Measurements from ENCODE around the gene MLLT6.

DNA sequence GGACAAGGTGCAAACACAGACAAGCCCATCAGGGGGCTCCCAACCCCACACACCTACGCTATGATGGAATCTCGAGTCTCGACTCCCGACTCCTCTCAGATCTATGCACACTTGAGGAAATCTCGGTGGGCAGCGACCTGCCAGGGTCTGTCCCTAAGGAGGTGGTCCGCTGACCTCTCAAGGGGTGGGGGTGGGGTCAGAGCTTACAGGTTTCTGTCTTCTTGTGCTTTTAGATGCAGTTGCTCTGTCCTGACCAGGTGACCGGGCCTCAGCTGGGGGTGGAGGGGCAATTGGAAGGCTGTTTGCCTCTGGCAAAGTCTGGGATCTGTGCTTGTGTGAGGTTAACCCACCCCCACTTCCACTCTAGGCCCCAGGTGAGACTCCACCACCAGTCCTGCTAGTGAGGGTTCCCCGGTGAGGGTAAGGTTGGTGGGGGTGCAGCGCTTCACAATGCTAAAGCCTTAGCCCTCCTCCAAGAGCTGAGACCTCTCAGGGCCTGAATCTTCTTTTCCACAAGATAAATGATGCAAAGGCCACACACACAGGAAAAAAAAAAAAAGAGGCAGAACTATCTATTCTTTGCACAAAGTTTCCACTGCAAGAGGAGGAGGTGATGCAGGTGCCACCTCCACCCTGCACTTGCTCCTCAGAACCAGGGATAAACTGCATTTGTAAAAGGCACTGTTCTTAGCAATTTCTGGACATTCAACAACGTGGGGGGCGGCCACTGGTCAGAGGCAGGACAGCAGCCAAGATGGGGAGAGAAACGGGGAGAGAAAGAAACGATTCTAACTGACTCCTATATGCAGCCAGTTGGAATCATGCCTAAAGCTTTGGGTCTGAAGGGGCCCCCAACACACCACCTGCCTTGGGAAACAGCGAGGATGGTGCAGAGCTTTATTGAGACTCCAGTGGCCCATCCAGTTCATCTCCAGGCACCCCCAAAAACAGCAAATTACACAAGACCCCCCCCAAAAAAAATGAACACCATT lies 29.2 kb downstream of the MLLT6 start:
- TF ChIP-seq, protein P1, sequence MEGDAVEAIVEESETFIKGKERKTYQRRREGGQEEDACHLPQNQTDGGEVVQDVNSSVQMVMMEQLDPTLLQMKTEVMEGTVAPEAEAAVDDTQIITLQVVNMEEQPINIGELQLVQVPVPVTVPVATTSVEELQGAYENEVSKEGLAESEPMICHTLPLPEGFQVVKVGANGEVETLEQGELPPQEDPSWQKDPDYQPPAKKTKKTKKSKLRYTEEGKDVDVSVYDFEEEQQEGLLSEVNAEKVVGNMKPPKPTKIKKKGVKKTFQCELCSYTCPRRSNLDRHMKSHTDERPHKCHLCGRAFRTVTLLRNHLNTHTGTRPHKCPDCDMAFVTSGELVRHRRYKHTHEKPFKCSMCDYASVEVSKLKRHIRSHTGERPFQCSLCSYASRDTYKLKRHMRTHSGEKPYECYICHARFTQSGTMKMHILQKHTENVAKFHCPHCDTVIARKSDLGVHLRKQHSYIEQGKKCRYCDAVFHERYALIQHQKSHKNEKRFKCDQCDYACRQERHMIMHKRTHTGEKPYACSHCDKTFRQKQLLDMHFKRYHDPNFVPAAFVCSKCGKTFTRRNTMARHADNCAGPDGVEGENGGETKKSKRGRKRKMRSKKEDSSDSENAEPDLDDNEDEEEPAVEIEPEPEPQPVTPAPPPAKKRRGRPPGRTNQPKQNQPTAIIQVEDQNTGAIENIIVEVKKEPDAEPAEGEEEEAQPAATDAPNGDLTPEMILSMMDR (IDR thresholded peaks at IDR 0.05), result peak in 5 of 6 experiments; percentile 7 to 25 (median 17)
- TF ChIP-seq POLR2A (IDR thresholded peaks at IDR 0.05), result no peak
